DMS153 treated with DMSO at 0.1 percent for 48 hours (cell line): ENCODE data around the gene FHL2.
"Not testable (repeated sequence)": the region's sequence is repeated elsewhere in the genome, so short reads cannot be mapped to it uniquely, and the experiment has no call there.

Experiments used
- DNase-seq: peaks from one replicate; lab custom pipeline; 2025; ENCODE audit not compliant: unreplicated experiment; lab: John Stamatoyannopoulos, UW

FHL2 gene

GRCh38 chr2:105398336-105399206 is at the start of gene FHL2:
FHL2 (minus strand) TSS chr2:105399051; CDS start chr2:105386516, 12,535 bp downstream.
- peak; percentile 32 for DNase-seq

- DNase-seq, result no peak
These were observed 48.6 kb upstream of the FHL2 start for GRCh38 chr2:105447476-105447875.

- DNase-seq, result no peak
These were observed 47.6 kb upstream of the FHL2 start for GRCh38 chr2:105446501-105446900.

- no peak for DNase-seq
These were observed 47.1 kb upstream of the FHL2 start for GRCh38 chr2:105445976-105446375.

GRCh38 chr2:105445498-105445897 is 46.6 kb upstream of the FHL2 start:
- DNase-seq, result no peak

- DNase-seq, result peak; percentile 17
These were observed 45.1 kb upstream of the FHL2 start for GRCh38 chr2:105443617-105444598.

- no peak for DNase-seq
These were observed 43.9 kb upstream of the FHL2 start for GRCh38 chr2:105442721-105443120.

- no peak for DNase-seq
These were observed 43.2 kb upstream of the FHL2 start for GRCh38 chr2:105442056-105442455.

GRCh38 chr2:105439141-105439540 is 40.3 kb upstream of the FHL2 start:
- no peak for DNase-seq

GRCh38 chr2:105438104-105438929 is 39.5 kb upstream of the FHL2 start:
- DNase-seq, result no peak

- no peak for DNase-seq
These were observed 38.9 kb upstream of the FHL2 start for GRCh38 chr2:105437708-105438103.

GRCh38 chr2:105432749-105433148 is 33.9 kb upstream of the FHL2 start:
- DNase-seq, result no peak

GRCh38 chr2:105432044-105432399 is 33.2 kb upstream of the FHL2 start:
- no peak for DNase-seq

- peak; percentile 20 for DNase-seq
These were observed 32.7 kb upstream of the FHL2 start for GRCh38 chr2:105431367-105432043.

- DNase-seq, result no peak
These were observed 29.7 kb upstream of the FHL2 start for GRCh38 chr2:105428387-105429018.

GRCh38 chr2:105427485-105427884 is 28.6 kb upstream of the FHL2 start:
- no peak for DNase-seq

GRCh38 chr2:105426626-105427292 is 27.9 kb upstream of the FHL2 start:
- no peak for DNase-seq

- no peak for DNase-seq
These were observed 27.2 kb upstream of the FHL2 start for GRCh38 chr2:105425936-105426625.

GRCh38 chr2:105424836-105425235 is 26.0 kb upstream of the FHL2 start:
- not testable (repeated sequence) for DNase-seq
